ENCODE measurements around the gene CCDC87.

GRCh38 chr11:66593650-66594049 lies 787 bp upstream of the CCDC87 start:
- TF ChIP-seq REST (IDR thresholded peaks at IDR 0.05; ENCODE audit: unreplicated experiment) (no peak), CTCF (conservative IDR thresholded peaks at IDR 0.05; ENCODE audit: low read depth in 2 of 2) (no peak), EZH2phosphoT487 (IDR thresholded peaks at IDR 0.05; ENCODE audit: unreplicated experiment) (no peak), EZH2 (IDR thresholded peaks at IDR 0.05; ENCODE audit: low read depth, unreplicated experiment) (no peak), POLR2AphosphoS5 (IDR thresholded peaks at IDR 0.05; ENCODE audit: low read depth) (no peak)
